GM19023 (cell line): ENCODE data around the gene HSPA1L.
"Not testable (repeated sequence)": the region's sequence is repeated elsewhere in the genome, so short reads cannot be mapped to it uniquely, and the experiment has no call there.

ENCODE experiments used
- ATAC-seq: cut with Tn5 transposase; IDR thresholded peaks from one replicate; pipeline ENCODE4 v1.9.1; 2021; ENCODE audit warnings: mild to moderate bottlenecking, moderate library complexity; ENCODE audit not compliant: unreplicated experiment

Gene HSPA1L

GRCh38 chr6:31817133-31817928 lies 2.2 kb upstream of the HSPA1L start:
- ATAC-seq, result not testable (repeated sequence)

GRCh38 chr6:31814677-31815024 lies 432 bp downstream of the HSPA1L start:
- peak; percentile 31 for ATAC-seq

- ATAC-seq, result no peak
Measured at GRCh38 chr6:31813465-31813849, 1.6 kb downstream of the HSPA1L start.

- no peak for ATAC-seq
Measured at GRCh38 chr6:31811645-31812044, 3.4 kb downstream of the HSPA1L start.

- ATAC-seq, result not testable (repeated sequence)
Measured at GRCh38 chr6:31808599-31808998, 6.5 kb downstream of the HSPA1L start.

- peak; percentile 87 for ATAC-seq
Measured at GRCh38 chr6:31806470-31807272, 8.4 kb downstream of the HSPA1L start, which contains the start of gene LSM2. LSM2 (minus strand) TSS chr6:31806966; CDS start chr6:31806757, 209 bp downstream.

GRCh38 chr6:31805939-31806469 lies 9.1 kb downstream of the HSPA1L start:
- no peak for ATAC-seq

- ATAC-seq, result not testable (repeated sequence)
Measured at GRCh38 chr6:31801031-31801927, 13.8 kb downstream of the HSPA1L start.

GRCh38 chr6:31799781-31800180 lies 15.3 kb downstream of the HSPA1L start:
- ATAC-seq, result no peak

GRCh38 chr6:31797588-31797987 lies 17.5 kb downstream of the HSPA1L start:
- no peak for ATAC-seq

GRCh38 chr6:31796993-31797385 lies 18.1 kb downstream of the HSPA1L start:
- no peak for ATAC-seq

- ATAC-seq, result peak; percentile 72
Measured at GRCh38 chr6:31795616-31796298, 19.3 kb downstream of the HSPA1L start, which contains the start of gene VARS1. VARS1 (minus strand) TSS chr6:31795752; CDS start chr6:31795217, 535 bp downstream.

- ATAC-seq, result peak; percentile 5
Measured at GRCh38 chr6:31794866-31795615, 20.0 kb downstream of the HSPA1L start.

GRCh38 chr6:31794294-31794865 lies 20.7 kb downstream of the HSPA1L start:
- no peak for ATAC-seq

GRCh38 chr6:31793927-31794245 lies 21.2 kb downstream of the HSPA1L start:
- not testable (repeated sequence) for ATAC-seq

GRCh38 chr6:31792761-31793171 lies 22.3 kb downstream of the HSPA1L start:
- no peak for ATAC-seq

GRCh38 chr6:31792090-31792374 lies 23.1 kb downstream of the HSPA1L start:
- no peak for ATAC-seq

- no peak for ATAC-seq
Measured at GRCh38 chr6:31791324-31792089, 23.6 kb downstream of the HSPA1L start.

GRCh38 chr6:31785475-31785874 lies 29.6 kb downstream of the HSPA1L start:
- ATAC-seq, result no peak
